ENCODE data around the gene AKT3.

- TF ChIP-seq CTCF (IDR thresholded peaks at IDR 0.05) (no peak), POLR2A (IDR thresholded peaks at IDR 0.05) (no peak), POLR2AphosphoS5 (IDR thresholded peaks at IDR 0.05) (no peak), EP300 (IDR thresholded peaks at IDR 0.05) (no peak)
Measured at GRCh38 chr1:243482141-243483022, 367.7 kb downstream of the AKT3 start.
